Stomach (tissue), 9 donors: Measurements from ENCODE around the gene OSBPL6. TPM values are rescaled to one million over a fixed set of nuclear protein-coding genes. Genes with fewer than 3 reads are reported as not detected.

ENCODE experiments used
- DNase-seq, 2 donors: peaks; one replicate each; pipeline versions ENCODE4 v3.0.0 to v3.0.0-alpha.2; 2013 to 2019
- H3K27ac ChIP-seq, 5 donors: fragments of 200-600 bp in 4 of 5; sonication (generic) in 4 of 5; one replicate each; pipeline ENCODE4 v1.5.1; 2013 to 2019; ENCODE audit warnings: mild to moderate bottlenecking in 1 of 5, moderate library complexity in 1 of 5
- H3K27me3 ChIP-seq, 3 donors: fragments of 200-600 bp; sonication (generic); one replicate each; pipeline ENCODE4 v1.5.1; 2017 to 2019; ENCODE audit warnings: mixed run types in 1 of 3
- H3K36me3 ChIP-seq, 4 donors: fragments of 200-600 bp; sonication (generic); 1 replicate in 3 of 4; 2 replicates in 1 of 4; pipeline ENCODE4 v1.5.1; 2016 to 2019
- H3K4me1 ChIP-seq, 4 donors: fragments of 200-600 bp; sonication (generic); one replicate each; pipeline ENCODE4 v1.5.1; 2016 to 2019
- H3K4me3 ChIP-seq, 4 donors: fragments of 200-600 bp; sonication (generic) in 3 of 4; one replicate each; pipeline ENCODE4 v1.5.1; 2016 to 2019; ENCODE audit warnings: mild to moderate bottlenecking in 1 of 4
- H3K9me3 ChIP-seq, 4 donors: fragments of 200-600 bp; sonication (generic); one replicate each; pipeline ENCODE4 v1.5.1; 2016 to 2019
- CTCF ChIP-seq, 7 experiments: fragments of 450-650 bp in 4 of 7; fragments of 200-600 bp in 3 of 7; sonication (generic) in 3 of 7; IDR thresholded peaks; one replicate each; pipeline ENCODE4 v1.5.1; 2016 to 2019; ENCODE audit warnings: antibody characterized with exemption in 7 of 7, control low read depth in 2 of 7, mild to moderate bottlenecking in 1 of 7
- EP300 ChIP-seq: sonication (generic); formaldehyde crosslinking; IDR thresholded peaks from one replicate; pipeline ENCODE4 v1.6.1; 2017; ENCODE audit warnings: antibody characterized with exemption
- POLR2A ChIP-seq, 4 donors: fragments of 450-650 bp; IDR thresholded peaks; one replicate each; pipeline ENCODE4 v1.6.1; 2016; ENCODE audit warnings: antibody characterized with exemption in 4 of 4, control low read depth in 2 of 4, mild to moderate bottlenecking in 1 of 4, moderate library complexity in 1 of 4
- POLR2AphosphoS5 ChIP-seq, 3 donors: sonication (generic); formaldehyde crosslinking; IDR thresholded peaks; one replicate each; pipeline ENCODE4 v1.6.1; 2016; ENCODE audit warnings: antibody characterized with exemption in 3 of 3
- WGBS, 5 donors: extraction: QIAGEN DNeasy Blood & Tissue Kit in 3 of 5; methylation state at CpG; one replicate each; pipeline versions ENCODE4 v1.1.5 to v1.1.7; 2013 to 2018; 5-methylcytosine and 5-hydroxymethylcytosine counted together
- intact Hi-C: fragments of 100-400 bp; cut with DNase I; formaldehyde crosslinking; loops from one replicate; pipeline ENCODE4 v1.15.1; 2023; ENCODE audit warnings: low total_unique reads
- polyA plus RNA-seq, 3 donors: library from polyadenylated mRNA; stranded (reverse); fragments of 200-250 nt; gene quantifications; one replicate each; pipeline ENCODE4 v1.2.3, GENCODE V29; 2013
- total RNA-seq, 5 donors: library from RNA; depleted of rRNA; stranded (reverse); fragments of >200 nt; gene quantifications; one replicate each; pipeline versions ENCODE4 v1.1.0 to v1.2.3, GENCODE V29; 2014 to 2016
- donor health status: healthy with polysubstance abuse.
- donor health status: Bipolar disorder and iron deficiency.
- donor health status: healthy.

Gene OSBPL6
- total and polyA plus RNA-seq, 8 donors: 0.29 to 77.6 (median 0.98) TPM

GRCh38 chr2:178415979-178416378 is 221.7 kb downstream of the OSBPL6 start:
- Histone ChIP-seq H3K27ac (no peak overlapping the region), H3K4me1 (peaks cover 0 to 32% (median 13%) of the 10 kb centered on the region in 4 donors), H3K27me3 (no peaks in the 10 kb centered on the region), H3K4me3 (no peak overlapping the region), H3K36me3 (no peaks in the 10 kb centered on the region), H3K9me3 (no peaks in the 10 kb centered on the region)
- TF ChIP-seq CTCF (IDR thresholded peaks at IDR 0.05): no peak
- no peak for TF ChIP-seq EP300
- TF ChIP-seq POLR2AphosphoS5 (IDR thresholded peaks at IDR 0.05): no peak
- TF ChIP-seq POLR2A (IDR thresholded peaks at IDR 0.05): no peak
- DNase-seq: no peak
- intact Hi-C loops: no loop called here

GRCh38 chr2:178417916-178418315 is 223.6 kb downstream of the OSBPL6 start:
- H3K36me3 ChIP-seq: no peaks in the 10 kb centered on the region
- intact Hi-C loops: no loop called here
- TF ChIP-seq POLR2A (IDR thresholded peaks at IDR 0.05): no peak
- TF ChIP-seq EP300: no peak
- TF ChIP-seq POLR2AphosphoS5 (IDR thresholded peaks at IDR 0.05): no peak
- no peak for TF ChIP-seq CTCF (IDR thresholded peaks at IDR 0.05)
- H3K27me3 ChIP-seq: no peaks in the 10 kb centered on the region
- H3K27ac ChIP-seq: no peak overlapping the region
- no peak overlapping the region for H3K4me3 ChIP-seq
- 89 to 97% (median 93%) methylated on average over 3 of the region's 3 CpGs for WGBS, 5 donors
- no peaks in the 10 kb centered on the region for H3K9me3 ChIP-seq
- peaks cover 0 to 29% (median 12%) of the 10 kb centered on the region in 4 donors for H3K4me1 ChIP-seq
- DNase-seq: no peak

- H3K4me1 ChIP-seq: peaks cover 0 to 25% (median 8%) of the 10 kb centered on the region in 4 donors
- WGBS, 5 donors: 81 to 100% (median 92%) methylated on average over 1 of the region's 1 CpG
- TF ChIP-seq EP300 (no peak), POLR2AphosphoS5 (IDR thresholded peaks at IDR 0.05) (no peak), POLR2A (IDR thresholded peaks at IDR 0.05) (no peak), CTCF (IDR thresholded peaks at IDR 0.05) (no peak)
These were observed 224.1 kb downstream of the OSBPL6 start for GRCh38 chr2:178418426-178418825.

GRCh38 chr2:178419123-178419522 is 224.8 kb downstream of the OSBPL6 start:
- H3K4me1 ChIP-seq: peaks cover 0 to 21% (median 7%) of the 10 kb centered on the region in 4 donors
- H3K36me3 ChIP-seq: peaks cover 0 to 3% (median 0%) of the 10 kb centered on the region in 4 donors
- WGBS, 5 donors: 14 to 38% (median 29%) methylated on average over 1 of the region's 1 CpG
- intact Hi-C loops: no loop called here
- peak in 1 of 2 donors; percentile 39 for DNase-seq
- no peaks in the 10 kb centered on the region for H3K9me3 ChIP-seq
- no peaks in the 10 kb centered on the region for H3K27me3 ChIP-seq
- no peak overlapping the region for H3K4me3 ChIP-seq
- H3K27ac ChIP-seq: no peak overlapping the region
- TF ChIP-seq EP300 (no peak), CTCF (IDR thresholded peaks at IDR 0.05) (peak in 1 of 7 experiments; percentile 10), POLR2A (IDR thresholded peaks at IDR 0.05) (no peak), POLR2AphosphoS5 (IDR thresholded peaks at IDR 0.05) (no peak)

More at GRCh38 chr2:178418426-178418825, 224.1 kb downstream of the OSBPL6 start:
- Histone ChIP-seq H3K27ac (no peak overlapping the region), H3K9me3 (no peaks in the 10 kb centered on the region), H3K27me3 (no peaks in the 10 kb centered on the region), H3K36me3 (no peaks in the 10 kb centered on the region), H3K4me3 (no peak overlapping the region)
- intact Hi-C loops: no loop called here
- no peak for DNase-seq
